GM06990 (cell line): ENCODE data around the gene REC8.

Source experiments
- DNase-seq: peaks from one replicate; pipeline ENCODE4 v3.0.0-alpha.2; 2011; ENCODE audit not compliant: insufficient read length; ENCODE audit errors: extremely low read depth
- H3K27me3 ChIP-seq: replicated peaks from 2 replicates; pipeline ENCODE4 v1.6.0; 2011; ENCODE audit warnings: low read length; ENCODE audit not compliant: control insufficient read depth, insufficient read depth
- H3K36me3 ChIP-seq: 2 replicates; pipeline ENCODE4 v1.5.1; 2011; ENCODE audit warnings: low read length; ENCODE audit not compliant: control insufficient read depth, insufficient read depth
- H3K4me3 ChIP-seq: replicated peaks from 2 replicates; pipeline ENCODE4 v1.5.1; 2011; ENCODE audit warnings: low read depth, mild to moderate bottlenecking, control low read depth, low read length
- CTCF ChIP-seq: IDR thresholded peaks from 2 replicates; pipeline ENCODE4 v1.5.1; 2011; ENCODE audit warnings: low read length, control low read depth, mild to moderate bottlenecking, inconsistent platforms; ENCODE audit not compliant: insufficient read depth, poor library complexity, severe bottlenecking

The REC8 gene

GRCh38 chr14:24181371-24182077 is 9.6 kb downstream of the REC8 start:
- Histone ChIP-seq H3K4me3 (no peak overlapping the region), H3K36me3 (peaks cover 76% of the 10 kb centered on the region), H3K27me3 (no peaks in the 10 kb centered on the region)
- TF ChIP-seq CTCF: no peak
- DNase-seq: no peak

GRCh38 chr14:24182110-24182882 is 10.4 kb downstream of the REC8 start:
- Histone ChIP-seq H3K4me3 (no peak overlapping the region), H3K27me3 (no peaks in the 10 kb centered on the region), H3K36me3 (peaks cover 77% of the 10 kb centered on the region)
- TF ChIP-seq CTCF: no peak
- no peak for DNase-seq

- DNase-seq: no peak
- TF ChIP-seq CTCF: no peak
- peaks cover 72% of the 10 kb centered on the region for H3K36me3 ChIP-seq
- H3K4me3 ChIP-seq: no peak overlapping the region
- no peaks in the 10 kb centered on the region for H3K27me3 ChIP-seq
These were observed 11.2 kb downstream of the REC8 start for GRCh38 chr14:24183014-24183481.

GRCh38 chr14:24184104-24184970 is 12.5 kb downstream of the REC8 start:
- H3K27me3 ChIP-seq: no peaks in the 10 kb centered on the region
- H3K36me3 ChIP-seq: peaks cover 60% of the 10 kb centered on the region
- no peak for TF ChIP-seq CTCF
- no peak for DNase-seq
- no peak overlapping the region for H3K4me3 ChIP-seq

GRCh38 chr14:24185026-24185425 is 13.1 kb downstream of the REC8 start:
- DNase-seq: no peak
- peaks cover 55% of the 10 kb centered on the region for H3K36me3 ChIP-seq
- H3K27me3 ChIP-seq: no peaks in the 10 kb centered on the region

More at GRCh38 chr14:24185026-24185425, 13.1 kb downstream of the REC8 start:
- no peak for TF ChIP-seq CTCF
- H3K4me3 ChIP-seq: no peak overlapping the region
